GM23338 (cell line): Measurements from ENCODE around the gene SPEM3. TPM values are rescaled to one million over a fixed set of nuclear protein-coding genes. Genes with fewer than 3 reads are reported as not detected.

Experiments
- ATAC-seq: fragments of 200-7000 bp; cut with Tn5 transposase; 3 replicates; pipeline ENCODE4 v1.9.1; 2020
- DNase-seq: peaks from one replicate; pipeline ENCODE4 v3.0.0-alpha.2; 2015; ENCODE audit warnings: low spot score
- H2AFZ ChIP-seq: fragments of 200-600 bp; sonication (generic); 2 replicates; pipeline ENCODE4 v1.8.0; 2016; ENCODE audit warnings: antibody characterized with exemption, mild to moderate bottlenecking, moderate library complexity
- H3F3A ChIP-seq: fragments of 200-600 bp; sonication (generic); replicated peaks from 2 replicates; pipeline ENCODE4 v1.8.0; 2017; ENCODE audit warnings: antibody characterized with exemption, mixed run types, low read depth
- H3K27ac ChIP-seq: fragments of 200-600 bp; sonication (generic); 2 replicates; pipeline ENCODE4 v1.6.1; 2016; ENCODE audit warnings: low read depth
- H3K27me3 ChIP-seq: fragments of 200-600 bp; sonication (generic); 2 replicates; pipeline ENCODE4 v1.8.0; 2016; ENCODE audit warnings: mild to moderate bottlenecking, mixed run types, moderate library complexity; ENCODE audit not compliant: insufficient read depth
- H3K36me3 ChIP-seq: fragments of 200-600 bp; sonication (generic); 2 replicates; pipeline ENCODE4 v1.8.0; 2016; ENCODE audit warnings: mild to moderate bottlenecking; ENCODE audit not compliant: insufficient read depth
- H3K4me1 ChIP-seq: fragments of 200-600 bp; sonication (generic); 2 replicates; pipeline ENCODE4 v1.8.0; 2016; ENCODE audit warnings: mild to moderate bottlenecking, moderate library complexity; ENCODE audit not compliant: insufficient read depth
- H3K4me2 ChIP-seq: fragments of 200-600 bp; sonication (generic); 2 replicates; pipeline ENCODE4 v1.7.1; 2017; ENCODE audit warnings: mixed run types
- H3K4me3 ChIP-seq: fragments of 200-600 bp; sonication (generic); 2 replicates; pipeline ENCODE4 v1.6.1; 2016; ENCODE audit warnings: mixed run types
- H3K79me2 ChIP-seq: fragments of 200-600 bp; sonication (generic); replicated peaks from 2 replicates; pipeline ENCODE4 v1.8.0; 2017; ENCODE audit warnings: mild to moderate bottlenecking; ENCODE audit not compliant: insufficient read depth
- H3K9me2 ChIP-seq: fragments of 200-600 bp; sonication (generic); 2 replicates; pipeline ENCODE4 v1.8.0; 2017; ENCODE audit not compliant: insufficient read depth
- H4K20me1 ChIP-seq: fragments of 200-600 bp; sonication (generic); replicated peaks from 2 replicates; pipeline ENCODE4 v1.8.0; 2017; ENCODE audit warnings: mild to moderate bottlenecking; ENCODE audit not compliant: insufficient read depth
- H3K27ac Mint-ChIP-seq: 2 replicates; pipeline ENCODE4 v1.8.0; 2020; ENCODE audit warnings: inconsistent platforms, mild to moderate bottlenecking, moderate library complexity, mixed read lengths
- H3K27me3 Mint-ChIP-seq: 3 replicates; pipeline ENCODE4 v1.8.0; 2022; ENCODE audit warnings: low read depth, mild to moderate bottlenecking, moderate library complexity, mixed read lengths, inconsistent platforms; ENCODE audit not compliant: insufficient read depth, poor library complexity
- H3K36me3 Mint-ChIP-seq: 3 replicates; pipeline ENCODE4 v1.8.0; 2021; ENCODE audit warnings: low read depth, mild to moderate bottlenecking, inconsistent platforms, moderate library complexity, mixed read lengths
- H3K4me1 Mint-ChIP-seq: 3 replicates; pipeline ENCODE4 v1.8.0; 2020; ENCODE audit warnings: mild to moderate bottlenecking, inconsistent platforms, mixed read lengths
- H3K4me3 Mint-ChIP-seq: 3 replicates; pipeline ENCODE4 v1.8.0; 2021; ENCODE audit warnings: moderate library complexity, mild to moderate bottlenecking, inconsistent platforms, mixed read lengths
- H3K9me3 Mint-ChIP-seq: 3 replicates; pipeline ENCODE4 v1.8.0; 2020; ENCODE audit warnings: moderate library complexity, mild to moderate bottlenecking, inconsistent platforms, mixed read lengths
- CREB1 ChIP-seq: fragments of 250-450 bp; sonication (Bioruptor Pico); IDR thresholded peaks from 2 replicates; pipeline ENCODE4 v1.5.0; 2020; ENCODE audit warnings: low read depth, mild to moderate bottlenecking, moderate library complexity
- CTCF ChIP-seq, 2 experiments: fragments of 200-600 bp in 1 of 2; sonication (generic) in 1 of 2; conservative IDR thresholded peaks; 2 replicates each; pipeline versions ENCODE4 v1.5.1 to v1.6.1; 2016 to 2017; ENCODE audit warnings: antibody characterized with exemption in 2 of 2, low read depth in 2 of 2, mild to moderate bottlenecking in 2 of 2, moderate library complexity in 1 of 2
- EZH2 ChIP-seq: fragments of 200-600 bp; sonication (generic); IDR thresholded peaks from one replicate; pipeline ENCODE4 v1.8.0; 2017; ENCODE audit warnings: antibody characterized with exemption, mild to moderate bottlenecking, low read depth; ENCODE audit not compliant: unreplicated experiment
- JUNB ChIP-seq: IDR thresholded peaks from one replicate; pipeline ENCODE4 v1.6.1; 2016; ENCODE audit warnings: antibody characterized with exemption; ENCODE audit not compliant: unreplicated experiment
- NANOG ChIP-seq: IDR thresholded peaks from 2 replicates; pipeline ENCODE4 v1.6.1; 2016; ENCODE audit warnings: antibody characterized with exemption, borderline replicate concordance
- POLR2AphosphoS5 ChIP-seq: IDR thresholded peaks from 2 replicates; pipeline ENCODE4 v1.6.1; 2016; ENCODE audit warnings: antibody characterized with exemption, low read depth
- STAT1 ChIP-seq: IDR thresholded peaks from one replicate; pipeline ENCODE4 v1.6.1; 2016; ENCODE audit warnings: antibody characterized with exemption; ENCODE audit not compliant: unreplicated experiment
- ZNF331 ChIP-seq: fragments of 250-450 bp; sonication (Bioruptor Pico); IDR thresholded peaks from 2 replicates; pipeline ENCODE4 v1.5.0; 2020; ENCODE audit warnings: low read depth, mild to moderate bottlenecking, moderate library complexity
- ZNF462 ChIP-seq: fragments of 250-450 bp; sonication (Bioruptor Pico); IDR thresholded peaks from 2 replicates; pipeline ENCODE4 v1.5.0; 2020; ENCODE audit warnings: mild to moderate bottlenecking, moderate library complexity
- polyA plus RNA-seq: library from polyadenylated mRNA; unstranded; fragments of >200 nt; fragmentation: Nextera tagmentation; extraction: Ambion mirVana; gene quantifications from 2 replicates; pipeline ENCODE4 v1.2.1, GENCODE V29; 2016
- total RNA-seq: library from RNA; depleted of rRNA; stranded (reverse); fragments of >200 nt; shearing (Covaris generic); gene quantifications from 2 replicates; pipeline ENCODE4 v1.2.3, GENCODE V29; 2014

The SPEM3 gene
- total and polyA plus RNA-seq, 2 experiments from 2014 or later = not detected

- Histone ChIP-seq H2AFZ (no peak overlapping the region), H3K79me2 (0 out of 2 replicates have a peak, but pooled peaks cover 11% of the 10 kb centered on the region), H3K27ac (no peak overlapping the region), H3K4me1 (peaks cover 4% of the 10 kb centered on the region; the same call in 1 of the 2 replicates), H3K27me3 (no peaks in the 10 kb centered on the region), H3K36me3 (no peaks in the 10 kb centered on the region), H3K4me3 (no peak overlapping the region), H4K20me1 (no peaks in the 10 kb centered on the region), H3K9me2 (no peaks in the 10 kb centered on the region), H3F3A (no peaks in the 10 kb centered on the region), H3K4me2 (no peak overlapping the region)
- Mint-ChIP-seq H3K4me3 (no peak overlapping the region), H3K27ac (no peak overlapping the region), H3K36me3 (peaks cover 7% of the 10 kb centered on the region), H3K9me3 (no peaks in the 10 kb centered on the region), H3K27me3 (peaks cover 10% of the 10 kb centered on the region), H3K4me1 (peaks cover 8% of the 10 kb centered on the region; the same call in 2 of the 3 replicates)
- TF ChIP-seq ZNF331 (CRISPR knock-in tag) (no peak), JUNB (no peak), ZNF462 (no peak), EZH2 (no peak), STAT1 (no peak), CREB1 (CRISPR knock-in tag) (no peak), CTCF (conservative IDR thresholded peaks at IDR 0.05; ENCODE audit: low read depth in 2 of 2) (no peak), NANOG (no peak), POLR2AphosphoS5 (no peak)
- ATAC-seq = no peak
- DNase-seq = no peak
These were observed 38.8 kb downstream of the SPEM3 start for GRCh38 chr17:7467498-7467897.
